B cell (primary cell): ENCODE measurements around the gene PTPN22. TPM values are rescaled to one million over a fixed set of nuclear protein-coding genes. Genes with fewer than 3 reads are reported as not detected.
A peak's percentile ranks its signal among the peaks of the same experiment; 100 is the strongest.

Experiments used
- ATAC-seq: fragments of 200-7000 bp; cut with Tn5 transposase; one replicate; pipeline ENCODE4 v1.10.0; 2021; ENCODE audit warnings: low read depth, mild to moderate bottlenecking, moderate number of reproducible peaks, moderate library complexity
- CTCF ChIA-PET: fragments of 350-600 bp; sonication (Branson Sonifier 250); formaldehyde crosslinking; loops from one replicate; lab custom pipeline; 2021; ENCODE audit warnings: antibody characterized with exemption, inconsistent platforms; lab: Charles Lee
- POLR2A ChIA-PET: fragments of 350-600 bp; sonication (Branson Sonifier 250); formaldehyde crosslinking; loops from one replicate; lab custom pipeline; 2021; ENCODE audit warnings: antibody characterized with exemption; lab: Charles Lee
- DNase-seq: peaks from one replicate; pipeline ENCODE4 v3.0.0; 2013
- H2AFZ ChIP-seq: 2 replicates; pipeline ENCODE4 v1.6.1; 2012; ENCODE audit warnings: mild to moderate bottlenecking, low read depth, low read length; ENCODE audit not compliant: insufficient read depth, poor library complexity, severe bottlenecking
- H3K27ac ChIP-seq, 2 donors: 1 replicate in 1 of 2; 2 replicates in 1 of 2; pipeline ENCODE4 v1.5.1; 2012 to 2013; ENCODE audit warnings: low read length in 2 of 2, mild to moderate bottlenecking in 2 of 2, moderate library complexity in 1 of 2
- H3K27me3 ChIP-seq, 4 experiments: fragments of 200-600 bp in 1 of 4; sonication (generic) in 1 of 4; replicated peaks in 1 of 4; 1 replicate in 2 of 4; 2 replicates in 2 of 4; pipeline versions ENCODE4 v1.6.1 to v1.7.0; 2013 to 2016; ENCODE audit warnings: low read length in 3 of 4, mild to moderate bottlenecking in 2 of 4, mixed read lengths in 1 of 4, moderate library complexity in 1 of 4; ENCODE audit not compliant: insufficient read depth in 4 of 4, control insufficient read depth in 3 of 4; ENCODE audit errors: control extremely low read depth in 1 of 4
- H3K36me3 ChIP-seq, 2 experiments: replicated peaks in 1 of 2; 1 replicate in 1 of 2; 2 replicates in 1 of 2; pipeline versions ENCODE4 v1.6.1 to v1.7.1; 2013; ENCODE audit warnings: low read length in 1 of 2; ENCODE audit not compliant: insufficient read depth in 2 of 2, control insufficient read depth in 1 of 2; ENCODE audit errors: control extremely low read depth in 1 of 2, extremely low read depth in 1 of 2
- H3K4me1 ChIP-seq, 2 donors: fragments of 200-600 bp in 1 of 2; sonication (generic) in 1 of 2; 1 replicate in 1 of 2; 2 replicates in 1 of 2; pipeline versions ENCODE4 v1.5.1 to v1.6.1; 2013 to 2017; ENCODE audit warnings: low read length in 2 of 2; ENCODE audit not compliant: control insufficient read depth in 2 of 2, insufficient read depth in 2 of 2
- H3K4me2 ChIP-seq: replicated peaks from 2 replicates; pipeline ENCODE3; 2012; ENCODE audit warnings: mild to moderate bottlenecking, low read depth, low read length; ENCODE audit not compliant: poor library complexity, severe bottlenecking
- H3K4me3 ChIP-seq, 5 experiments: fragments of 200-600 bp in 1 of 5; sonication (generic) in 1 of 5; 1 replicate in 3 of 5; 2 replicates in 2 of 5; pipeline versions ENCODE4 v1.5.1 to v1.7.0; 2011 to 2016; ENCODE audit warnings: low read length in 4 of 5, mild to moderate bottlenecking in 4 of 5, low read depth in 2 of 5, control low read depth in 1 of 5, moderate library complexity in 1 of 5; ENCODE audit not compliant: insufficient read depth in 1 of 5; ENCODE audit errors: control extremely low read depth in 1 of 5, extremely low read depth in 1 of 5
- H3K79me2 ChIP-seq: fragments of 200-600 bp; sonication (generic); one replicate; pipeline ENCODE4 v1.6.0; 2016; ENCODE audit warnings: low read length; ENCODE audit not compliant: control insufficient read depth, insufficient read depth
- H3K9ac ChIP-seq: fragments of 200-600 bp; sonication (generic); 2 replicates; pipeline ENCODE4 v1.6.1; 2017; ENCODE audit warnings: mild to moderate bottlenecking, low read length, moderate library complexity
- H3K9me3 ChIP-seq, 3 donors: one replicate each; pipeline versions ENCODE4 v1.6.1 to v1.7.1; 2013; ENCODE audit warnings: low read length in 2 of 3; ENCODE audit not compliant: control insufficient read depth in 2 of 3, insufficient read depth in 1 of 3; ENCODE audit errors: control extremely low read depth in 1 of 3
- H4K20me1 ChIP-seq: 2 replicates; pipeline ENCODE4 v1.6.0; 2012; ENCODE audit warnings: mild to moderate bottlenecking, low read length; ENCODE audit not compliant: insufficient read depth, control insufficient read depth, poor library complexity, severe bottlenecking
- H3K27ac Mint-ChIP-seq: one replicate; pipeline ENCODE4 v1.8.0; 2021; ENCODE audit warnings: mixed read lengths
- H3K27me3 Mint-ChIP-seq: one replicate; pipeline ENCODE4 v1.8.0; 2021; ENCODE audit warnings: mixed read lengths
- H3K4me1 Mint-ChIP-seq: one replicate; pipeline ENCODE4 v1.8.0; 2021; ENCODE audit warnings: mixed read lengths
- H3K4me3 Mint-ChIP-seq: one replicate; pipeline ENCODE4 v1.8.0; 2021; ENCODE audit warnings: mixed read lengths
- H3K9me3 Mint-ChIP-seq: one replicate; pipeline ENCODE4 v1.8.0; 2022; ENCODE audit warnings: mixed read lengths; ENCODE audit not compliant: insufficient read depth
- EZH2 ChIP-seq: IDR thresholded peaks from 2 replicates; pipeline ENCODE4 v1.6.1; 2012; ENCODE audit warnings: borderline replicate concordance, low read depth, mild to moderate bottlenecking, moderate library complexity, low read length; ENCODE audit not compliant: insufficient read depth, poor library complexity, severe bottlenecking
- WGBS: methylation state at CpG from one replicate; pipeline ENCODE4 v1.1.5; 2013; ENCODE audit warnings: missing lambda C conversion rate; ENCODE audit not compliant: insufficient coverage; 5-methylcytosine and 5-hydroxymethylcytosine counted together
- intact Hi-C: fragments of 100-400 bp; cut with micrococcal nuclease; formaldehyde crosslinking; loops from one replicate; pipeline ENCODE4 v1.10.0; 2022
- polyA plus RNA-seq: library from polyadenylated mRNA; depleted of rRNA; stranded (reverse); fragments of >200 nt; gene quantifications from 2 replicates; pipeline ENCODE4 v1.2.3, GENCODE V29; 2012
- total RNA-seq, 2 donors: library from RNA; stranded (reverse); fragments of 120-200 nt in 1 of 2; gene quantifications; 1 replicate in 1 of 2; 2 replicates in 1 of 2; pipeline versions ENCODE4 v1.2.3 to v1.2.4, GENCODE V29; 2013 to 2022
- TF ChIP-seq, protein P1 (sequence below): fragments of 200-600 bp; IDR thresholded peaks from one replicate; pipeline ENCODE4 v1.8.0; 2022; ENCODE audit warnings: antibody characterized with exemption, mild to moderate bottlenecking

The PTPN22 gene
- total and polyA plus RNA-seq, 2 donors (not counting 1 experiment from before 2014, with no cell fraction given): 14.3 to 37.4 TPM

DNA sequence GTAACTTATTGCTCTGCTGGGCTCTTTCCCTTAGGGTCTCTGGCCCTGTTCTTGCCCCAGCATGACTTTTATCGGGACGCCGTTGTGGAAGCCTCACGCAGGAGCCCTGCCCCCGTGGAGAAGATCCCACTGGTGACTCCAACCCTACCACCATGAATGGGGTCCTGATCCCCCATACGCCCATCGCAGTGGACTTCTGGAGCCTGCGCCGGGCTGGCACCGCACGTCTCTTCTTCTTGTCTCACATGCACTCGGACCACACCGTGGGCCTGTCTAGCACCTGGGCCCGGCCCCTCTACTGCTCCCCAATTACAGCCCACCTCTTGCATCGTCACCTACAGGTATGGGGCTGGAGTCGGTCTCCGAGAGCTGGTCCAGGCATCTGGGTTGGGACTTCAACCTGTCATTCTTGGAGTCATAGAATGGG lies 33.9 kb upstream of the PTPN22 start:
- DNase-seq (no peak), ATAC-seq (no peak)
- Histone ChIP-seq H4K20me1 (no peaks in the 10 kb centered on the region), H3K4me1 (peaks cover 32 to 39% of the 10 kb centered on the region in 2 donors), H3K27me3 (no peaks in the 10 kb centered on the region), H3K36me3 (peaks cover 2 to 31% of the 10 kb centered on the region in 2 experiments), H2AFZ (peak overlapping the region; percentile 96), H3K27ac (peak overlapping the region; percentile 87 to 93), H3K9ac (peak overlapping the region; percentile 85), H3K4me3 (peak overlapping the region; percentile 61 to 94 (median 87)), H3K9me3 (no peaks in the 10 kb centered on the region), H3K4me2 (peak overlapping the region; percentile 83), H3K79me2 (peaks cover 38% of the 10 kb centered on the region)
- TF ChIP-seq, protein P1, sequence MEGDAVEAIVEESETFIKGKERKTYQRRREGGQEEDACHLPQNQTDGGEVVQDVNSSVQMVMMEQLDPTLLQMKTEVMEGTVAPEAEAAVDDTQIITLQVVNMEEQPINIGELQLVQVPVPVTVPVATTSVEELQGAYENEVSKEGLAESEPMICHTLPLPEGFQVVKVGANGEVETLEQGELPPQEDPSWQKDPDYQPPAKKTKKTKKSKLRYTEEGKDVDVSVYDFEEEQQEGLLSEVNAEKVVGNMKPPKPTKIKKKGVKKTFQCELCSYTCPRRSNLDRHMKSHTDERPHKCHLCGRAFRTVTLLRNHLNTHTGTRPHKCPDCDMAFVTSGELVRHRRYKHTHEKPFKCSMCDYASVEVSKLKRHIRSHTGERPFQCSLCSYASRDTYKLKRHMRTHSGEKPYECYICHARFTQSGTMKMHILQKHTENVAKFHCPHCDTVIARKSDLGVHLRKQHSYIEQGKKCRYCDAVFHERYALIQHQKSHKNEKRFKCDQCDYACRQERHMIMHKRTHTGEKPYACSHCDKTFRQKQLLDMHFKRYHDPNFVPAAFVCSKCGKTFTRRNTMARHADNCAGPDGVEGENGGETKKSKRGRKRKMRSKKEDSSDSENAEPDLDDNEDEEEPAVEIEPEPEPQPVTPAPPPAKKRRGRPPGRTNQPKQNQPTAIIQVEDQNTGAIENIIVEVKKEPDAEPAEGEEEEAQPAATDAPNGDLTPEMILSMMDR: no peak
- no peak for TF ChIP-seq EZH2
- no peaks in the 10 kb centered on the region for H3K27me3 Mint-ChIP-seq
- intact Hi-C loops: loop anchor here (1.0 to 10.0 kb wide), 8 partner anchors 24 to 1191 kb away; partner anchors contain the start of genes BCAS2, HIPK1, PHTF1 and PPM1J
- peaks cover 43% of the 10 kb centered on the region for H3K4me1 Mint-ChIP-seq
- H3K4me3 Mint-ChIP-seq: peak overlapping the region; percentile 92
- no peaks in the 10 kb centered on the region for H3K9me3 Mint-ChIP-seq
- CTCF ChIA-PET: interaction anchor here (1.1 to 5.6 kb wide), 6 partner anchors 19 to 71 kb away, joined by 3 to 94 read pairs (median 12); partner anchors contain the start of gene HIPK1
- POLR2A ChIA-PET: interaction anchor here (0.6 to 3.5 kb wide), 4 partner anchors 24 to 146 kb away, joined by 3 to 50 read pairs (median 6); partner anchors contain the start of genes HIPK1 and RSBN1
- 0% methylated on average over 11 of the region's 17 CpGs for WGBS
- H3K27ac Mint-ChIP-seq: peak overlapping the region; percentile 99
